Activated CD8-positive, alpha-beta memory T cell treated with anti-CD3 and anti-CD28 coated beads for 1 hour (primary cell): ENCODE measurements around the gene MAPK14.
"Not testable (repeated sequence)": the region's sequence is repeated elsewhere in the genome, so short reads cannot be mapped to it uniquely, and the experiment has no call there.

ENCODE experiments used
- DNase-seq, 2 donors: peaks; one replicate each; pipeline ENCODE4 v3.0.0-alpha.2; 2020; ENCODE audit warnings: low read depth in 1 of 2; ENCODE audit errors: extremely low read depth in 1 of 2

The MAPK14 gene

GRCh38 chr6:36027501-36028087 lies at the start of gene MAPK14:
Gene MAPK14, plus strand, starts transcription at chr6:36027808. Its CDS starts 350 bp downstream, at chr6:36028158.
- DNase-seq, result peak; percentile 94 to 99

GRCh38 chr6:35980126-35980525 lies 47.5 kb upstream of the MAPK14 start:
- not testable (repeated sequence) for DNase-seq

- no peak for DNase-seq
These were observed 46.5 kb upstream of the MAPK14 start for GRCh38 chr6:35980991-35981645.

GRCh38 chr6:35984701-35985100 lies 42.9 kb upstream of the MAPK14 start:
- DNase-seq, result no peak

GRCh38 chr6:35988047-35988446 lies 39.6 kb upstream of the MAPK14 start:
- DNase-seq, result not testable (repeated sequence)

- DNase-seq, result no peak
These were observed 34.5 kb upstream of the MAPK14 start for GRCh38 chr6:35993150-35993549.

GRCh38 chr6:36000451-36000850 lies 27.2 kb upstream of the MAPK14 start:
- no peak for DNase-seq

GRCh38 chr6:36015666-36016065 lies 11.9 kb upstream of the MAPK14 start:
- no peak for DNase-seq

- DNase-seq, result no peak
These were observed 9.3 kb upstream of the MAPK14 start for GRCh38 chr6:36018339-36018738.

- DNase-seq, result no peak
These were observed 8.4 kb upstream of the MAPK14 start for GRCh38 chr6:36019167-36019566.

- no peak for DNase-seq
These were observed 7.5 kb upstream of the MAPK14 start for GRCh38 chr6:36020154-36020553.

- no peak for DNase-seq
These were observed 3.4 kb upstream of the MAPK14 start, which contains the start of gene SLC26A8 for GRCh38 chr6:36023996-36024795. Gene SLC26A8, minus strand, starts transcription at chr6:36024641. Its CDS starts 4,934 bp downstream, at chr6:36019707.

- DNase-seq, result no peak
These were observed 2.2 kb upstream of the MAPK14 start for GRCh38 chr6:36025260-36025931.

GRCh38 chr6:36025932-36026327 lies 1.7 kb upstream of the MAPK14 start:
- no peak for DNase-seq

- DNase-seq, result peak in 1 of 2 donors; percentile 18
These were observed 674 bp downstream of the MAPK14 start for GRCh38 chr6:36028088-36028876.

GRCh38 chr6:36028877-36029324 lies 1.3 kb downstream of the MAPK14 start:
- peak; percentile 50 to 62 for DNase-seq

GRCh38 chr6:36029464-36029863 lies 1.9 kb downstream of the MAPK14 start:
- no peak for DNase-seq

GRCh38 chr6:36032261-36032660 lies 4.7 kb downstream of the MAPK14 start:
- no peak for DNase-seq

GRCh38 chr6:36033144-36033543 lies 5.5 kb downstream of the MAPK14 start:
- DNase-seq, result not testable (repeated sequence)

- DNase-seq, result peak in 1 of 2 donors; percentile 11
These were observed 6.3 kb downstream of the MAPK14 start for GRCh38 chr6:36033935-36034334.
